OCI-LY3 (cell line): Measurements from ENCODE around the gene CEP120.

Experiments used
- H2AFZ ChIP-seq: fragments of 200-600, 300-600 bp; shearing (Covaris generic); 2 replicates; pipeline ENCODE4 v1.6.0; 2014; ENCODE audit warnings: antibody characterized with exemption, low read depth, low read length
- H3K27ac ChIP-seq: fragments of 200-600, 300-600 bp; sonication (generic); 2 replicates; pipeline ENCODE4 v1.5.1; 2014; ENCODE audit warnings: mild to moderate bottlenecking, low read length, moderate library complexity, mixed read lengths
- H3K27me3 ChIP-seq: fragments of 200-600, 300-600 bp; sonication (generic); 2 replicates; pipeline ENCODE4 v1.6.1; 2014; ENCODE audit warnings: low read depth, low read length, mixed read lengths
- H3K36me3 ChIP-seq: fragments of 200-600, 300-600 bp; sonication (generic); replicated peaks from 2 replicates; pipeline ENCODE3; 2014; ENCODE audit warnings: low read depth, low read length, mixed read lengths
- H3K4me1 ChIP-seq: fragments of 300-600, 200-600 bp; sonication (generic); 2 replicates; pipeline ENCODE4 v1.6.1; 2014; ENCODE audit warnings: low read length, mixed read lengths
- H3K4me2 ChIP-seq: fragments of 200-600, 300-600 bp; sonication (generic); 2 replicates; pipeline ENCODE4 v1.6.1; 2014; ENCODE audit warnings: low read length, mixed read lengths
- H3K4me3 ChIP-seq: fragments of 300-600, 200-600 bp; sonication (generic); 2 replicates; pipeline ENCODE4 v1.5.1; 2014; ENCODE audit warnings: antibody characterized with exemption, mild to moderate bottlenecking, low read length, moderate library complexity
- H3K79me2 ChIP-seq: fragments of 300-600, 200-600 bp; shearing (Covaris generic); 2 replicates; pipeline ENCODE4 v1.6.1; 2014; ENCODE audit warnings: mild to moderate bottlenecking, low read length, mixed read lengths
- H3K9ac ChIP-seq: fragments of 300-600, 200-600 bp; shearing (Covaris generic); 2 replicates; pipeline ENCODE4 v1.6.0; 2014; ENCODE audit warnings: mild to moderate bottlenecking, low read length, moderate library complexity
- H3K9me3 ChIP-seq: fragments of 200-600, 300-600 bp; shearing (Covaris generic); 2 replicates; pipeline ENCODE4 v1.6.1; 2014; ENCODE audit warnings: low read length, mixed read lengths; ENCODE audit not compliant: insufficient read depth
- H4K20me1 ChIP-seq: fragments of 200-600, 300-600 bp; sonication (generic); 2 replicates; pipeline ENCODE4 v1.6.1; 2016; ENCODE audit warnings: low read length, mixed read lengths; ENCODE audit not compliant: insufficient read depth
- EZH2phosphoT487 ChIP-seq: fragments of 200-600 bp; shearing (Covaris generic); IDR thresholded peaks from 2 replicates; pipeline ENCODE4 v1.6.1; 2018; ENCODE audit warnings: antibody characterized with exemption, mixed run types, low read depth
- TF ChIP-seq, protein P1 (sequence below): fragments of 200-600, 300-600 bp; sonication (generic); IDR thresholded peaks from 2 replicates; pipeline ENCODE4 v1.5.1; 2014; ENCODE audit warnings: antibody characterized with exemption, low read length, low read depth

Gene CEP120

DNA sequence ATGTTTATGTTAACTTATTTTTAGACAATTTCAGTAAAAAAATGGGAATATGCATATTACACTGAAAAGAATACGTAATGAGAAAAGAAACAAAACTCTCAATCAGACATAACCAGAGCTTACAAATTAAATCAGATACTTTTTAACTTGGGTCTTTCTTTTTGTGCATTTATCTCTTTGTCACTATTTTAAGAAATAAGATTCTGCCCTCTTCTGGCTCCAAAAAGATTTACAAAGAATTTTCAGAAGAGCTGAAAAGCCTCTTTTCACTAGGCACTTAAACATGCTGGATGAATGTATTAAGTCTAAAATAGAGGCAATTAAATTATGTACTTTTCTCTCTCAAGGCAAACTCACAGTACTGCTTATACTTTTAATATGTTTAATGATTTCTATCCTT is 55.5 kb downstream of the CEP120 start:
- Histone ChIP-seq H3K27me3 (no peaks in the 10 kb centered on the region), H4K20me1 (no peaks in the 10 kb centered on the region), H3K9ac (no peak overlapping the region), H3K36me3 (peaks cover 6% of the 10 kb centered on the region), H3K27ac (no peak overlapping the region), H3K9me3 (no peaks in the 10 kb centered on the region), H3K79me2 (no peaks in the 10 kb centered on the region), H3K4me1 (no peaks in the 10 kb centered on the region), H3K4me3 (no peak overlapping the region), H2AFZ (no peak overlapping the region), H3K4me2 (no peak overlapping the region)
- TF ChIP-seq, protein P1, sequence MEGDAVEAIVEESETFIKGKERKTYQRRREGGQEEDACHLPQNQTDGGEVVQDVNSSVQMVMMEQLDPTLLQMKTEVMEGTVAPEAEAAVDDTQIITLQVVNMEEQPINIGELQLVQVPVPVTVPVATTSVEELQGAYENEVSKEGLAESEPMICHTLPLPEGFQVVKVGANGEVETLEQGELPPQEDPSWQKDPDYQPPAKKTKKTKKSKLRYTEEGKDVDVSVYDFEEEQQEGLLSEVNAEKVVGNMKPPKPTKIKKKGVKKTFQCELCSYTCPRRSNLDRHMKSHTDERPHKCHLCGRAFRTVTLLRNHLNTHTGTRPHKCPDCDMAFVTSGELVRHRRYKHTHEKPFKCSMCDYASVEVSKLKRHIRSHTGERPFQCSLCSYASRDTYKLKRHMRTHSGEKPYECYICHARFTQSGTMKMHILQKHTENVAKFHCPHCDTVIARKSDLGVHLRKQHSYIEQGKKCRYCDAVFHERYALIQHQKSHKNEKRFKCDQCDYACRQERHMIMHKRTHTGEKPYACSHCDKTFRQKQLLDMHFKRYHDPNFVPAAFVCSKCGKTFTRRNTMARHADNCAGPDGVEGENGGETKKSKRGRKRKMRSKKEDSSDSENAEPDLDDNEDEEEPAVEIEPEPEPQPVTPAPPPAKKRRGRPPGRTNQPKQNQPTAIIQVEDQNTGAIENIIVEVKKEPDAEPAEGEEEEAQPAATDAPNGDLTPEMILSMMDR = peak; percentile 39
- TF ChIP-seq EZH2phosphoT487 = no peak

DNA sequence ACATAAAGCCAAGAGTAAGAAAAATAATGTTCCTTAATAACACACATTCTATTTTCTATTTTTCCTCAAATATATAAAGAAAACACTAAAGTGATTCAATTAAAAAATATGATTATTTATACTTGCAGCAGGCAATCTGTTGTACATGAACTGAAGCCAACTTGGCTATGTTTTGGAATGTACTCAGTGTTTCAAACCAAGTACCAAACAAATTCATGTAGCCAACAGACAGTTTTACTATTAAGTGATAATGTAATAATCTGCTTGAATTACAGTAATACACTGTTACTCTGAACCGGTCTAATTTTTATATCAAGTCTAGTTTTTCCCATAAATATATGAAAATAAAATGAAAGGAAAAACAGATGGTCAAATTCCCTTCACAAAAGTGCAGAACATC is 58.0 kb downstream of the CEP120 start:
- Histone ChIP-seq H3K4me1 (no peaks in the 10 kb centered on the region), H3K9me3 (no peaks in the 10 kb centered on the region), H3K9ac (no peak overlapping the region), H3K27me3 (no peaks in the 10 kb centered on the region), H3K79me2 (no peaks in the 10 kb centered on the region), H3K4me3 (no peak overlapping the region), H3K36me3 (peaks cover 2% of the 10 kb centered on the region), H3K4me2 (no peak overlapping the region), H3K27ac (no peak overlapping the region), H2AFZ (no peak overlapping the region), H4K20me1 (no peaks in the 10 kb centered on the region)
- TF ChIP-seq, protein P1 = no peak
- TF ChIP-seq EZH2phosphoT487 = no peak

DNA sequence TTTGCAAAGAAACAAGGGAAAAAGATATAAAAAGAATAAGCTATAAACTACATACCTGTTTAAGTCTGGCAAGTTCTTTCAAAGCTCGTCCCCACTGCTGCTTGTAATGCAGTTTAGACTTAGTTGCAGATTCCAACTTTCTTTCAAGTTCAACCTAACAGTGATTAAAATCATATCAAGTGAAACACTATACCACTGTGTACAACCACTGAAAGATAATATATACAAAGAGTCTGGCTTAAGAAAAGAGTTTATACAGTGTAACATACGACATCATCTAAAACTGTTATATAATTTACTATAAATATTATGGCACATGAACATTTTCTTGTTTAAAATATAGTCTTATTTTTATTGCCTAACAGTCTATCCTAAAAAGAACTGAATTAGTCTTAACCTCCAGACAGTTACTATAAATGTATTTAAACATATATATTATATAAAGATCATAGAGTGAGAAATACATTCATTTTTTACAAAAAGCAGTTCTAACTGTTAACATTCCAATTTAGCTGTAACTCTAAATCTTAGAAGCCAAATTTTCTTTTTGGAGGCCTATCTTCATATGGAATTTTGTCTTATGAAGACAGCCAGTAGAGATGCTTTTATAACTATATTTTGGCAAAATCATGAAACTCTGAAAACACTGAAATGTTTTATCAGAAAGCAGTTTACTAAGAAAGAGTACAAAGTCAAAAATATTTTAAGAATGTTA is 58.6 kb downstream of the CEP120 start:
- H3K9me3 ChIP-seq = no peaks in the 10 kb centered on the region
- H3K4me3 ChIP-seq = no peak overlapping the region
- H2AFZ ChIP-seq = no peak overlapping the region
- H4K20me1 ChIP-seq = no peaks in the 10 kb centered on the region
- H3K9ac ChIP-seq = no peak overlapping the region
- H3K36me3 ChIP-seq = peaks cover 2% of the 10 kb centered on the region
- H3K79me2 ChIP-seq = no peaks in the 10 kb centered on the region
- H3K27me3 ChIP-seq = no peaks in the 10 kb centered on the region
- 0 out of 2 replicates have a peak, but pooled peaks cover 3% of the 10 kb centered on the region for H3K4me1 ChIP-seq
- H3K27ac ChIP-seq = no peak overlapping the region
- no peak overlapping the region for H3K4me2 ChIP-seq
- TF ChIP-seq EZH2phosphoT487 = no peak
- TF ChIP-seq, protein P1 = no peak

DNA sequence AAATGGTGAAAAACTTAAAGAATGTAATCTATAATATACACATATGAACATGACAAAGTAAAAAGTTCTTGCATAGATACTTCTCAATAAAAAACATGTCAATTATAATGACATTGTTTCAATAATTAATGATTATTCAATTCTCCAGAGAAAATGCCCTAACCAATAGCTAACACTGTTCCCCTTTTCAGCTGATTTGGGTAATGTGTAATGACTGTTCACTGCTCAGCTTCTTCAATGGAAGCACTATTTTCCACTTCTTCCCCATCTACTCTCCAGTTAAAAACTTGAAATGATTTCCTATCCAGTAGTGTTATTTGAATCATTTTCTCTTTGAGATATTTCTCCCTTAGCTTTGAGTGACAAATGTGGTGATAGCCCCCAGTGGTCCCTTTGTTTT is 62.3 kb downstream of the CEP120 start:
- H3K79me2 ChIP-seq = no peaks in the 10 kb centered on the region
- H3K4me2 ChIP-seq = no peak overlapping the region
- no peaks in the 10 kb centered on the region for H3K27me3 ChIP-seq
- H3K27ac ChIP-seq = no peak overlapping the region
- H3K36me3 ChIP-seq = peaks cover 13% of the 10 kb centered on the region
- H3K4me3 ChIP-seq = no peak overlapping the region
- H3K9ac ChIP-seq = no peak overlapping the region
- H4K20me1 ChIP-seq = no peaks in the 10 kb centered on the region
- peaks cover 7% of the 10 kb centered on the region; the same call in 1 of the 2 replicates for H3K4me1 ChIP-seq
- TF ChIP-seq EZH2phosphoT487 = no peak
- TF ChIP-seq, protein P1 = no peak
- H3K9me3 ChIP-seq = no peaks in the 10 kb centered on the region
- no peak overlapping the region for H2AFZ ChIP-seq
